Stimulated activated CD8-positive, alpha-beta memory T cell treated with anti-CD3 and anti-CD28 coated beads, Interleukin-7, amount 100 ng/mL, for 48 hours (primary cell): ENCODE data around the gene ATG4D.

Experiments used
- DNase-seq, 2 donors: peaks; one replicate each; pipeline ENCODE4 v3.0.0-alpha.2; 2020; ENCODE audit warnings: low read depth in 1 of 2; ENCODE audit errors: extremely low read depth in 1 of 2

Gene ATG4D

GRCh38 chr19:10543420-10544241, at the start of gene ATG4D:
Gene ATG4D (plus strand): TSS chr19:10543904. CDS start chr19:10544091, 187 bp downstream.
- DNase-seq = peak; percentile 54

- no peak for DNase-seq
Observed at GRCh38 chr19:10497371-10497770, 46.3 kb upstream of the ATG4D start.

- no peak for DNase-seq
Observed at GRCh38 chr19:10499550-10500246, 44.0 kb upstream of the ATG4D start.

GRCh38 chr19:10500247-10500592, 43.5 kb upstream of the ATG4D start:
- no peak for DNase-seq

GRCh38 chr19:10501971-10502523, 41.7 kb upstream of the ATG4D start:
- peak; percentile 31 to 39 for DNase-seq

GRCh38 chr19:10502524-10503001, 41.1 kb upstream of the ATG4D start:
- DNase-seq = peak; percentile 86

GRCh38 chr19:10503002-10503789, 40.5 kb upstream of the ATG4D start, which contains the start of gene KEAP1:
Gene KEAP1 (minus strand): TSS chr19:10503356. CDS start chr19:10500033, 3,323 bp downstream.
- no peak for DNase-seq

GRCh38 chr19:10505583-10506229, 38.0 kb upstream of the ATG4D start:
- DNase-seq = peak; percentile 64 to 79

- DNase-seq = no peak
Observed at GRCh38 chr19:10508036-10508435, 35.7 kb upstream of the ATG4D start.

- DNase-seq = peak in 1 of 2 donors; percentile 58
Observed at GRCh38 chr19:10508707-10509106, 35.0 kb upstream of the ATG4D start.

GRCh38 chr19:10510301-10510802, 33.4 kb upstream of the ATG4D start:
- no peak for DNase-seq

GRCh38 chr19:10513223-10513622, 30.5 kb upstream of the ATG4D start:
- DNase-seq = no peak

- peak in 1 of 2 donors; percentile 24 for DNase-seq
Observed at GRCh38 chr19:10514211-10515145, 29.2 kb upstream of the ATG4D start.

GRCh38 chr19:10516064-10516385, 27.7 kb upstream of the ATG4D start:
- no peak for DNase-seq

GRCh38 chr19:10516671-10517286, 26.9 kb upstream of the ATG4D start:
- no peak for DNase-seq

- no peak for DNase-seq
Observed at GRCh38 chr19:10517361-10517759, 26.3 kb upstream of the ATG4D start, which contains the start of gene S1PR5. Gene S1PR5 (minus strand): TSS chr19:10517447. CDS start chr19:10515011, 2,436 bp downstream.

- DNase-seq = no peak
Observed at GRCh38 chr19:10517760-10518443, 25.8 kb upstream of the ATG4D start.
